ENCODE data around the gene STK32C.
"Not testable (repeated sequence)": the region's sequence is repeated elsewhere in the genome, so short reads cannot be mapped to it uniquely, and the experiment has no call there.

Gene STK32C

GRCh38 chr10:132162590-132163277, 145.0 kb downstream of the STK32C start:
- no peaks in the 10 kb centered on the region for H3K36me3 ChIP-seq (ENCODE audit: insufficient read depth, low read depth, low read length)
- H3K9ac ChIP-seq (ENCODE audit: low read depth, low read length), result no peak overlapping the region
- H3K4me1 ChIP-seq (ENCODE audit: insufficient read depth, low read length), result peaks cover 3% of the 10 kb centered on the region; the same call in 1 of the 2 replicates
- H3K27me3 ChIP-seq (ENCODE audit: insufficient read depth, low read length), result no peaks in the 10 kb centered on the region
- H3K4me3 ChIP-seq (ENCODE audit: low read length), result peak overlapping the region; percentile 53; the same call in 1 of the 2 replicates
- no peaks in the 10 kb centered on the region for H3K9me3 ChIP-seq (ENCODE audit: insufficient read depth, low read depth, low read length)
- no peak overlapping the region for H3K27ac ChIP-seq (ENCODE audit: low read length)

DNA sequence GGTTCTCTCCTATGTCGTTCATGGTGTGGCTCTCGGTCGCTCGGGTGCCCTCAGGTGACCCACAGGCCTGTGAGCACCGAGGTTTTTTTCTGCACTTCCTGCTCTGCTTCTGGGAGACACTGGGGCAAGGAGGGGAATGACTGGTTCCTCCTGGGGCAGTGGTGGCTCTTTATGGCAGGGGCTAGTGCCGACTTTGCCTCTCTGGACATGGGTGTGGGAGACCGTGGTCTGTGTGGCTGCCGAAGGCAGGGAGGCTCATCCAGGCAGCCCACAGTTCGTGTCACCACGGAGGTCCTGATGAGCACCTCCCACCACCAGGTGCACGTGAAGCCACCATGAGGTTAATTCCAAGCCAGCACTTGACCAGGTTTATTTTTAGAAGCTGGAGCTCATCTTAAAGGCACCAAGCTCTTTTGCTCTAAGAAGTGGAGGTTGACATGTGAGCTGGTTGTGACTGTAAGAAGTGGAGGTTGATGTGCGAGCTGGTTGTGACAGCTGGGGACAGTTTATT, 145.7 kb downstream of the STK32C start:
- no peaks in the 10 kb centered on the region for H3K36me3 ChIP-seq (ENCODE audit: insufficient read depth, low read depth, low read length)
- H3K4me1 ChIP-seq (ENCODE audit: insufficient read depth, low read length), result peaks cover 3% of the 10 kb centered on the region; the same call in 1 of the 2 replicates
- H3K9ac ChIP-seq (ENCODE audit: low read depth, low read length), result no peak overlapping the region
- no peaks in the 10 kb centered on the region for H3K9me3 ChIP-seq (ENCODE audit: insufficient read depth, low read depth, low read length)
- no peak overlapping the region for H3K27ac ChIP-seq (ENCODE audit: low read length)
- no peak overlapping the region for H3K4me3 ChIP-seq (ENCODE audit: low read length)
- H3K27me3 ChIP-seq (ENCODE audit: insufficient read depth, low read length), result no peaks in the 10 kb centered on the region

DNA sequence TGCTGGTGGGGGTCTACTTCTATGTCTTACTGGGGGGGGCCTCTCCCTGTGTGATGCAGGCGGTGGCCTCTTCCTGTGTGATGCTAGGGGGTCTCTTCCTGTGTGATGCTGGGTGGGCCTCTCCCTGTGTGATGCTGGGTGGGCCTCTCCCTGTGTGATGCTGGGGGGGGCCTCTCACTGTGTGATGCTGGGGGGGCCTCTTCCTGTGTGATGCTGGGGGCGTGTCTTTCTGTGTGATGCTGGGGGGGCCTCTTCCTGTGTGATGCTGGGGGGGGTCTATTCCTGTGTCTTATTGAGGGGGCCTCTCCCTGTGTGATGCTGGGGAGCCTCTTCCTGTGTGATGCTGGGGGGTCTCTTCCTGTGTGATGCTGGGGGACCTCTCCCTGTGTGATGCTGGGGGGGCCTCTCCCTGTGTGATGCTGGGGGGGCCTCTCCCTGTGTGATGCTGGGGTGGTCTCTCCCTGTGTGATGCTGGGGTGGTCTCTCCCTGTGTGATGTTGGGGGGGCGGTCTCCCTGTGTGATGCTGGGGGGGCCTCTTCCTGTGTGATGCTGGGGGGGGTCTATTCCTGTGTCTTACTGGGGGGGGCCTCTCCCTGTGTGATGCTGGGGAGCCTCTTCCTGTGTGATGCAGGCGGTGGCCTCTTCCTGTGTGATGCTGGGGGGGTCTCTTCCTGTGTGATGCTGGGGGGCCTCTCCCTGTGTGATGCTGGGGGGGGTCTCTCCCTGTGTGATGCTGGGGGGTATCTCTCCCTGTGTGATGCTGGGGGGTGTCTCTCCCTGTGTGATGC, 146.7 kb downstream of the STK32C start:
- H3K4me3 ChIP-seq (ENCODE audit: low read length); H3K9ac ChIP-seq (ENCODE audit: low read depth, low read length); H3K27me3 ChIP-seq (ENCODE audit: insufficient read depth, low read length); H3K27ac ChIP-seq (ENCODE audit: low read length); H3K36me3 ChIP-seq (ENCODE audit: insufficient read depth, low read depth, low read length); H3K4me1 ChIP-seq (ENCODE audit: insufficient read depth, low read length); H3K9me3 ChIP-seq (ENCODE audit: insufficient read depth, low read depth, low read length): not testable (repeated sequence)

DNA sequence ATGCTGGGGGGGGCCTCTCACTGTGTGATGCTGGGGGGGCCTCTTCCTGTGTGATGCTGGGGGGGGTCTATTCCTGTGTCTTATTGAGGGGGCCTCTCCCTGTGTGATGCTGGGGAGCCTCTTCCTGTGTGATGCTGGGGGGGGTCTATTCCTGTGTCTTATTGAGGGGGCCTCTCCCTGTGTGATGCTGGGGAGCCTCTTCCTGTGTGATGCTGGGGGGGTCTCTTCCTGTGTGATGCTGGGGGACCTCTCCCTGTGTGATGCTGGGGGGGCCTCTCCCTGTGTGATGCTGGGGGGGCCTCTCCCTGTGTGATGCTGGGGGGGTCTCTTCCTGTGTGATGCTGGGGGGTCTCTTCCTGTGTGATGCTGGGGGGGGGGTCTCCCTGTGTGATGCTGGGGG, 147.5 kb downstream of the STK32C start:
- H3K27me3 ChIP-seq (ENCODE audit: insufficient read depth, low read length); H3K4me3 ChIP-seq (ENCODE audit: low read length); H3K9ac ChIP-seq (ENCODE audit: low read depth, low read length); H3K9me3 ChIP-seq (ENCODE audit: insufficient read depth, low read depth, low read length); H3K36me3 ChIP-seq (ENCODE audit: insufficient read depth, low read depth, low read length); H3K27ac ChIP-seq (ENCODE audit: low read length); H3K4me1 ChIP-seq (ENCODE audit: insufficient read depth, low read length): not testable (repeated sequence)

GRCh38 chr10:132159302-132160230, 148.2 kb downstream of the STK32C start:
- H3K9me3 ChIP-seq (ENCODE audit: insufficient read depth, low read depth, low read length); H3K9ac ChIP-seq (ENCODE audit: low read depth, low read length); H3K36me3 ChIP-seq (ENCODE audit: insufficient read depth, low read depth, low read length); H3K4me3 ChIP-seq (ENCODE audit: low read length); H3K27ac ChIP-seq (ENCODE audit: low read length); H3K4me1 ChIP-seq (ENCODE audit: insufficient read depth, low read length); H3K27me3 ChIP-seq (ENCODE audit: insufficient read depth, low read length): not testable (repeated sequence)

GRCh38 chr10:132158823-132159222, 148.9 kb downstream of the STK32C start:
- H3K36me3 ChIP-seq (ENCODE audit: insufficient read depth, low read depth, low read length), result no peaks in the 10 kb centered on the region
- no peak overlapping the region for H3K4me3 ChIP-seq (ENCODE audit: low read length)
- H3K9me3 ChIP-seq (ENCODE audit: insufficient read depth, low read depth, low read length), result 0 out of 2 replicates have a peak, but pooled peaks cover 3% of the 10 kb centered on the region
- H3K27ac ChIP-seq (ENCODE audit: low read length), result no peak overlapping the region
- H3K27me3 ChIP-seq (ENCODE audit: insufficient read depth, low read length), result no peaks in the 10 kb centered on the region
- H3K4me1 ChIP-seq (ENCODE audit: insufficient read depth, low read length), result peaks cover 3% of the 10 kb centered on the region; the same call in 1 of the 2 replicates
- H3K9ac ChIP-seq (ENCODE audit: low read depth, low read length), result no peak overlapping the region

DNA sequence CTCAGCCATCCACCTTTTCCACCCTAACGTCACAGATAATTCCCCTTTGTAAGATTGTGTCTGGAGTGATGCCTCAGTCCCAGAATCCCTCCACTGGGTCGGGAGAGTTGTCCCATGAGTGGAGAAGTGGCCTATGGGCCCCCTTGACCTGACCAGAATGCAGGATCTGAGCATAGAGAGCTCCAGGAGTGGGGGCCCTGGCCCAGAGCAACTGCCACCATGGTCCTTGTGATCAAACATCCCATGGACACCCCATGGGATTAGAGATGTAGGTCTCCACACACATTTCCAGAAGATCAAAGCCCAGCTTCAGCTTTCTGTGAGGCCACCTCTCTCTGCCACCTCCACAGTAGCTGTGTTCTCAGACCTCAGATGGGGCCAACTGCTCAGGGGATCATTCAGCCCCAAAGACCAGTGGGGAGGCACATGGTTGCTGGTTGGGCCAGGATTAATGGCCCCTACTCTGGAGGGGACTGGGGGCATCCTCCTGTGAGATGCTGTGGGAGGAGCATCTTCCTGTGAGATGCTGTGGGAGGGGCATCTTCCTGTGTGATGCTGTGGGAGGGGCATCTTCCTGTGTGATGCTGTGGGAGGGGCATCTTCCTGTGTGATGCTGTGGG, 149.5 kb downstream of the STK32C start:
- Histone ChIP-seq H3K9me3 (ENCODE audit: insufficient read depth, low read depth, low read length) (0 out of 2 replicates have a peak, but pooled peaks cover 3% of the 10 kb centered on the region), H3K9ac (ENCODE audit: low read depth, low read length) (no peak overlapping the region), H3K27me3 (ENCODE audit: insufficient read depth, low read length) (no peaks in the 10 kb centered on the region), H3K4me1 (ENCODE audit: insufficient read depth, low read length) (peaks cover 3% of the 10 kb centered on the region; the same call in 1 of the 2 replicates), H3K4me3 (ENCODE audit: low read length) (no peak overlapping the region), H3K27ac (ENCODE audit: low read length) (no peak overlapping the region), H3K36me3 (ENCODE audit: insufficient read depth, low read depth, low read length) (no peaks in the 10 kb centered on the region)
